GM19468 (cell line): ENCODE data around the gene MLANA.
"Not testable (repeated sequence)": the region's sequence is repeated elsewhere in the genome, so short reads cannot be mapped to it uniquely, and the experiment has no call there.

Experiments
- ATAC-seq: cut with Tn5 transposase; IDR thresholded peaks from one replicate; pipeline ENCODE4 v1.9.1; 2021; ENCODE audit warnings: mild to moderate bottlenecking, moderate library complexity, moderate number of reproducible peaks; ENCODE audit not compliant: unreplicated experiment; ENCODE audit errors: extremely low read depth

The MLANA gene

DNA sequence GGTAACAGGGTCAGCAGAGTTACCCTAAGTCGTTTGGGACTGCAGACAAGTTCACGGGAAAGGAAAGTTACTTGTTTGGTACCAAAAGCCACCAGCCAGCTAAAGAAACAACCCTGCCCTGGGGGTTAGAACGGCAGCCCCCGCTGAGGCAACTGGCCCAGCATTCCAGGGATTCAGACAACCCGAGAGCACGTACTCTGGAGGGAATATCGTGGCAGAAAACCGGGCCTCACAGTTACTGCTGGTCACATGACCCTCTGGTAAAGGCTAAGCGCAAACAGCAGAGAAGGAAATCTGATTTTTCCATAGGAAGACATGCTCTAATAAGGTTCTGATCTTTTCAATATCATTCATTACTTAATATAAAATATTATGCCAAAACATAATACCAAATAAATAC, 22.5 kb upstream of the MLANA start:
- ATAC-seq: no peak

GRCh38 chr9:5869315-5870019, 21.2 kb upstream of the MLANA start:
- ATAC-seq: no peak

DNA sequence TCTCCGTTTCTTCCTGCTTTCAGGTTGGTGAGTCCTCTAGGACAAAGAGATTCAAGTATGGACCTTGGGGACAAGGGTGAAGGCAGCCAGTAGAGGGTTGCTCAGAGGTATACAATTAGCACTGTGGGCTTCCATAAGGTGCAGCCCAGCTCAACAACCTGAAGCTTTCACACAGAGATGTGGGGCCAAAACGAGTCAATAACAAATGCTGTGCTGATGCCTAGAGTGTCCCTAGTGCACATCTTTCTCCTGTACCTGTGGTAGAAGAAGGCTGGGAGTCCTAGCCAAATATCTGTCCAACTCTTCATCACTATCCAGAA, 20.7 kb upstream of the MLANA start:
- ATAC-seq: no peak

DNA sequence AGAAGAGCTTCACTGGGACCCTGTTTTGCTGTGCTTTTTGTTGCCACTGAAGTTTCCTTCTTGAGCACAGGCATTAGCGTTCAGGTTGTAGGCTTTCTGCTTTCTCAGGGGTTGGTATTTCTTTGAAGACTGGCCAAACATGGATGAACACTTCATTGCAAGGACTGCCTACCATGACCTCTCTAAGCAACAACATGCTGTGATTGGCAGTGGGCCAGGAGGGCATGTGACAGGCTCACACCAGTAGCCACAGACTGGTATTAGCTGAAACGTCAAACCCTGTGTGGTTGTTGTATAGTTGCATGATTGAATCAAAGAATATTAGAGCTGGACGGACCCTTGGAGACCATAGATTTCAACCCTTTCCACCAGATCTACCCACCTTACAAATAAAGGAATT, 20.0 kb upstream of the MLANA start:
- ATAC-seq: no peak

DNA sequence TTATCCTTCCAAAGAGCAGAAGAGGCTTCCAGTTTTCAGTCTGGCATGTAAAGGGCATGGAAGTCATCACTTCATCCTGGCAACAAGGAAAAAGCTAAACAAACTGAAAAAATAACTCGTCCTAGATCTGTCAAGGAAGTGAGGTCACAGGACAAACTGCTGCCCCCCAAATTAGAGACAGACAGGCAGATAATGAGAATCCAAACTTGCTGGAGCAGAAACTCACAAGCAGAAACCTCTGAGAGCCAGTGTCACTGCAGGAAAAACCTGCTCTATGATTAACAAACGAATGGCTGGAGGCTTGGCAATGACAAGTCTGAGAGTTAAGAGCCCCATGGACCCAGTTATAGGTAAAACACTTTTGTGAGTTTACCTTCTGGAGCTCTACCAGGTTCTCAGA, 18.9 kb upstream of the MLANA start:
- no peak for ATAC-seq

DNA sequence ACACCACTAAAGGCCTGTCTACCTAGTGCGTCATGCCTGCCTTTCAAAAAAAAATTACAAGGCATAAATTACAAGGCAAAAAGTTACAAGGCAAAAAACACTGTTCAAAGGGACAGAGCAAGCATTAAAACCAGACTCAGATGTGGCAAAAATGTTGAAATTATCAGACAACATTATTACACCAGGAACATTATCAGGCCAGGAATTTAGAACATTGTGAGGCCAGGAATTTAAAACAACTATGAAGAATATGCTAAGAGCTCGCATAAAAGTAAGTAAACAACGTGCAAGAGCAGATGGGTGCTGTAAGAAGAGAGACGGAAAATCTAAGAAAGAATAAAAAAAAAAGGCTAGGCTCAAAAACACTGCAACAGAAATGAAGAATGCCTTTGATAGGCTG, 18.2 kb upstream of the MLANA start:
- no peak for ATAC-seq

DNA sequence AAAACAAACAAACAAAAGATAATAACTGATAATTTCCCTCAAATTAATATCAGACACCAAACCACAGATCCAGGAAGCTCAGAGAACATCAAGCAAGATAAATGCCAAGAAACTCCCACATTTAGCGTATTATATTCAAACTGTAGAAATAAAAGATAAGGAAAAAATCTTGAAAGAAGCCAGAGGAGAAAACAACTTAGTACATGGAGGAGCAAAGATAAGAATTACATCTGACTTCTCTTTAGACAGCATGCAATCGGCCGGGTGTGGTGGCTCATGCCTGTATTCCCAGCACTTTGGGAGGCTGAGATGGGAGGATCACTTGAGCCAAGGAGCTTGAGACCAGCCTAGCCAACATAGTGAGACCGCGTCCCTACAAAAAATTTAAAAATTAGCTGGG, 17.2 kb upstream of the MLANA start:
- no peak for ATAC-seq

DNA sequence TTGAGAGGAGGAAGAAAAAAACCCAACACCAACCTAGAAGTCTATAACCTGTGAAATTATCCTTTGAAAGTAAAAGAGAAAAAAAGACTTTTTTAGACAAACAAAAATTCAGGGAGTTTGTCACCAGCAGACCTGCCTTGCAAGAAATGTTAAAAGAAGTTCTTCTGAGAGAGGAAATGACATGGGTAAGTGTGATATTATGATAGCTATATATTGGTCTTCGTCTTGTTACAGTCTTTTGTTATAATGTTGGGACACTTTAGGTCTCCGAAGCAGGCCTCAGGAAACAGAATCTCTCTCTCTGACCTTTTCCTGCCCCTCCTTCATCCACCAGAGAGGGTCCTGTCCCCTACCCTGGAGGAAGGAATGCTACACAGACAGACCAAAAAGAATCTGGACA, 16.6 kb upstream of the MLANA start:
- no peak for ATAC-seq

- no peak for ATAC-seq
These were observed 14.7 kb upstream of the MLANA start for GRCh38 chr9:5876026-5876425.

DNA sequence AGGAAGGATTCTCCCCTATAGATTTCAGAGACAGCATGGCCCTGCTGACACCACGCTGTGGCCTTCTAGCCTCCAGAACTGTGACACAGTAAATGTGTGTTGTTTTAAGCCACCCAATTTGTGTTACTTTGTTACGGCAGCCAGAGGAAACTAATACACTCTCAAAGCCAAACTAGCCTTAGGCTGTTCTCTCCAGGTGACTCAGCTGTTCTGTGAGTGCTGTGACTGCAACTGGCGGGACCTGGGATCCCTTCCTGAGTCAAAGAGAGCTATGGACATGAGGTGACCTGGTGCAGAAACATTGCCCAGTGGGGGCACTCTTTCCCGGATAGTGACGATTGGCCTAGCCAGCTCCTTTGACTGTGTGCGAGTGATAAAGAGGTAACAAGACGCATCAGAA, 14.0 kb upstream of the MLANA start:
- no peak for ATAC-seq

DNA sequence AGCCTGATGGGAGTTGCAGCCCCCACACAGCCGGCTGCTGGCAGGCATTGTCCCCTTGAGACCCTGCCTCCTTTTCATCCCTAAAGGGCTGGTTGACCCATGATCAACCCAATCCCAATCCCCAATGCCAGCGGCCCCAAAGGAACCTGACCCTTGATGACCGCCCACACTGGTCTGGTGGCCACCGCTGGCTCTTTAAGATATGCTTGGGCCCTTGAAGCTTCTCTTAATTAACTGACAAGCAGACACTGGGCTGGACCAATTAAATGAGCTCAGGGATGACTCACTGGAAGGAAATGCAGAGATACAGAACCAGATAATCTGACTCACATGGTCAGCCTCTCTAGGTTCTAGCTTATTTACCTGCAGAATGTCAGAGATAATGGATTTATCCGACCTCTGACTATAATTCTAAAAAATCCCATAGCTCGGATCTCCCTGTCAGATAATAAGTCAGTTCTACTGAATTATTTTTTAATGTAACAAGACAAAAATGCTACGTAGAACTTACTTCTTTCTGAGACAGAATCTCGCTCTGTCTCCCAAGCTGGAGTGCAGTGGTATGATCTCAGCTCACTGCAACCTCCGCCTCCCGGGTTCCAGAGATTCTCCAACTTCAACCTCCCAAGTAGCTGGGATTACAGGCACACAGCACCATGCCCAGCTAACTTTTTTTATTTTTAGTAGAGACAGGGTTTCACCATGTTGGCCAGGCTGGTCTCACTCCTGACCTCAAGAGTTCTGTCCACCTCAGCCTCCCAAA, 11.1 kb upstream of the MLANA start:
- no peak for ATAC-seq

DNA sequence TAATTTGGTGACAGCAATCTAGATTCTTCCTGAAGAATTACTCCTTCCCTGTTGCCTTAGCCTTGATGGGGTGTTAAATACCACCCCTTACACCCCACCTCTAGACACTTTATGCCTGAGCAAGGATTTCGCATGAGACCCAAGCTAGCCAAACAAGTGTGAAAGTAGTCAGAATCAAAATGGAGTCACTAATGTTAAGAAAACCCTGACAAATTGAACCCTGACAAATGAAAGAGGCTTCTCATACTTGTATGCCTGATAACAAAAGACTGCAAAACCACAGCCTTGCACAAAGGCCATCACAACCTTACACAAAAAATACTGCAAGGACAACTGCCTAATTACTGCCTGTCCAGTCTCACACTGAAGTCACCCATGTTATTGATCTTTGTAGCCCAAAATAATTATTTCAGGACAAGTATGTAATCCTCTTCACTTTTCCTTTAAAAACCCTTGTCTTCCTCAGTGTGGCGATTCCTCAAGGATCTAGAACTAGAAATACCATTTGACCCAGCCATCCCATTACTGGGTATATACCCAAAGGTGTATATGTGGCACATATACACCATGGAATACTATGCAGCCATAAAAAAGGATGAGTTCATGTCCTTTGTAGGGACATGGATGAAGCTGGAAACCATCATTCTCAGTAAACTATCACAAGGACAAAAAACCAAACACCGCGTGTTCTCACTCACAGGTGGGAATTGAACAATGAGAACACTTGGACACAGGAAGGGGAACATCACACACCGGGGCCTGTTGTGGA, 8.3 kb upstream of the MLANA start:
- ATAC-seq: not testable (repeated sequence)

- no peak for ATAC-seq
These were observed 6.5 kb upstream of the MLANA start for GRCh38 chr9:5884191-5884590.

DNA sequence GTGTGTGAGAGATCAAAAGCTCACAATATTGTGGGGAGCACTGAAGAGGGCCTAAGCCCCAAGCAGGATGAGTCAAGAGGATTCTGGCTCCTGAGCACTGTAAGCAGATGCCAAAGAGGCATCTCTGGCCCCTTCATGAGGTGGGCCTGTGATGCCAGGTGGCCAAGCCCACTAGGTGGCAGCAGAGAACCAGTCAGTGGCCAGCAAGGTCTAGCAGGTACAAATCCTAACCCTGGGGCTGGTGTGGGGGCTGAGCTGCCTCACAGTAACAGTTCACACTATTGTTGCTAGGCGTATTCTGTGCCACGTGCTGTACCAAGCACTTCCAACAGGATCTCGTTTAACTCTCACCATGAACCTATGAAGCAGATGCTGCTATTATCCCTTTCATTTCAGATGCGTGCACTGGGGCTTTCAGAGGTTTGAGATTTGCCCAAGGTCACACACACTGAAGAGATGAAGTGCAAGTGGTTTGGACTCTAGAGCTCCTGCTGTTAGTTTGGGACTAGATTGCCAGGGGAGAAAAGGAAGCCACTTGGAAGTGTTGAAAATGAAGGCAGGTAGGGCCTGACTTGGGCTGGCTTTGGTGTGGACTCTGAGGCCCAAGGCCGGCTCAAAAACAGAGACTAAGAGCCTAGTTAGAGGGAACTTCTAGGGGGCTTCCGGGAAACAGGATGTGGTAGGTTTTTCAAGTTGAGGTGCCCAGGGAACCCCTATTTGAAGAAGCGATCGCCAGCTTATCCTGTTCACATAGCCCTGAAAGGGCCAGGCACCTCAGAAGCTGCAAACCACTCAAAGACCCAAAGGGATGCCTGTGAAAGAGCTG, 4.4 kb upstream of the MLANA start:
- peak; percentile 79 for ATAC-seq

GRCh38 chr9:5892456-5893133, 1.9 kb downstream of the MLANA start:
- no peak for ATAC-seq

- ATAC-seq: no peak
These were observed 2.4 kb downstream of the MLANA start for GRCh38 chr9:5893134-5893505.

DNA sequence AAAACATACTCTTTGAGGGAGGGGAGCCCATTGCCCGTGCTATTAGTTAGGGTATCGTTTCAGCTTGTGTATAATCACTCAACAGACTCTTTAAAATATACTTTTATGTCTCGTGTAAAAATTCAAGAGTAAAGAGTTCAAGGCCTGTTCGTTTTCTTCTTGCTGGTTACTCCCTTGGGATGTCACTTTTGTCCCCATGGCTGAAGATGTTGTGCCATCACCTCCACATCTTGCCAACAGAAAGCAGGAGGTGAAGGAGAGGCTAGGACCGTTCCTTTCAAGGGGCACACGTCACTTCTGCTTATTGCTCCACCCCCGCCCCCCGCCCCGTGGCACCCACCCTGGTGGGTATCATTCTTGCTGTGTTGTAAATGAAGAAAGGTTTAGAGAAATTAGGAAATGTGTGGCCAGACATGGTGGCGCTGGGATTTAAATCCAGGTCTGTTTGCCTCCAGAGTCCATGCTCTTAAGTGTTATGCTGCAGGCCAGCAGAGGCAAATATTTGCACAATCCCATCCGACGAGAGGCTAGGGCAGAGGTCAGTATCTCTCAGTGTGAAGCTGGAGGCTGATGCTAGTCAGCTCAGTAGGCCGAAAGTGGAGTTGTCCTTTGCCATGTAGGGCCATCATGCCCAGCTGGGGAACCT, 3.0 kb downstream of the MLANA start:
- ATAC-seq: no peak

GRCh38 chr9:5894237-5894959, 3.7 kb downstream of the MLANA start:
- no peak for ATAC-seq

DNA sequence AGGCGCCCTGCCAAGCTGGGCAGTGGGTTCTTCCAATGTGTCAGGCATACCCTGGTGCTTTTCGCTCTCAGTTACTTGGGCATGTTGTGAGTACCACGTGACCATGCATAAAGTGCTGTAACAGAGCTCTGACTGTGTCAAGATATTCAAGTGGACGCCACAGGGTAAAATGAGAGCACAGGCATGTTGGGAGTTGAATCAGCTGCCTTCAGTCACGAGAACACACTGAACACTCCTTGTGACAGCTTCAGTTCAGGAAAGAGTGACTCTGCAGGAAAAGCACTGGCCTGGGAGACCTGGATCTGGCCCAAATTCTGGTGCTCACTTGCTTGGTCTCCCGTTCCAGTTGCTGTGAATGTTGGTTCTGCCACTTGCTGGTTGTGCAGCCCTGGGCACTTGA, 5.1 kb downstream of the MLANA start:
- no peak for ATAC-seq
